Measurements from ENCODE around the gene SIX3. TPM values are rescaled to one million over a fixed set of nuclear protein-coding genes. Genes with fewer than 3 reads are reported as not detected.

The SIX3 gene
- total and polyA plus RNA-seq, 2 donors (not counting 1 experiment from before 2014, with no cell fraction given): not detected

- Histone ChIP-seq H2AFZ (ENCODE audit: insufficient read depth, low read depth, low read length, poor library complexity, severe bottlenecking) (no peak overlapping the region), H3K4me1 (ENCODE audit: control insufficient read depth in 2 of 2, insufficient read depth in 2 of 2, low read length in 2 of 2) (no peaks in the 10 kb centered on the region), H3K27ac (ENCODE audit: low read length in 2 of 2) (no peak overlapping the region), H3K27me3 (replicated peaks in 1 of 4; ENCODE audit: control extremely low read depth in 1 of 4, control insufficient read depth in 3 of 4, insufficient read depth in 4 of 4, low read length in 3 of 4) (peaks cover 0 to 38% (median 4%) of the 10 kb centered on the region in 4 experiments), H3K9me3 (ENCODE audit: control extremely low read depth in 1 of 3, control insufficient read depth in 2 of 3, insufficient read depth in 1 of 3, low read length in 2 of 3) (no peaks in the 10 kb centered on the region), H3K36me3 (replicated peaks in 1 of 2; ENCODE audit: control extremely low read depth in 1 of 2, control insufficient read depth in 1 of 2, extremely low read depth in 1 of 2, insufficient read depth in 2 of 2, low read length in 1 of 2) (no peaks in the 10 kb centered on the region), H3K9ac (ENCODE audit: low read length) (no peak overlapping the region), H4K20me1 (ENCODE audit: control insufficient read depth, insufficient read depth, low read length, poor library complexity, severe bottlenecking) (no peaks in the 10 kb centered on the region), H3K4me3 (ENCODE audit: control extremely low read depth in 1 of 5, extremely low read depth in 1 of 5, insufficient read depth in 1 of 5, low read depth in 2 of 5, low read length in 4 of 5) (no peak overlapping the region), H3K4me2 (replicated peaks; ENCODE audit: low read depth, low read length, poor library complexity, severe bottlenecking) (no peak overlapping the region), H3K79me2 (ENCODE audit: control insufficient read depth, insufficient read depth, low read length) (no peaks in the 10 kb centered on the region)
- H3K27me3 Mint-ChIP-seq: peaks cover 22% of the 10 kb centered on the region
- CTCF ChIA-PET: no interaction called here
- no peaks in the 10 kb centered on the region for H3K4me1 Mint-ChIP-seq
- no peak overlapping the region for H3K4me3 Mint-ChIP-seq
- DNase-seq (no peak), ATAC-seq (ENCODE audit: low read depth) (no peak)
- 79% methylated on average over 2 of the region's 7 CpGs for WGBS (ENCODE audit: insufficient coverage)
- intact Hi-C loops (cut with micrococcal nuclease): no loop called here
- POLR2A ChIA-PET: no interaction called here
- H3K27ac Mint-ChIP-seq: no peak overlapping the region
- no peak for TF ChIP-seq EZH2 (IDR thresholded peaks at IDR 0.05; ENCODE audit: borderline replicate concordance, insufficient read depth, low read depth, low read length, poor library complexity, severe bottlenecking)
- TF ChIP-seq, protein P1, sequence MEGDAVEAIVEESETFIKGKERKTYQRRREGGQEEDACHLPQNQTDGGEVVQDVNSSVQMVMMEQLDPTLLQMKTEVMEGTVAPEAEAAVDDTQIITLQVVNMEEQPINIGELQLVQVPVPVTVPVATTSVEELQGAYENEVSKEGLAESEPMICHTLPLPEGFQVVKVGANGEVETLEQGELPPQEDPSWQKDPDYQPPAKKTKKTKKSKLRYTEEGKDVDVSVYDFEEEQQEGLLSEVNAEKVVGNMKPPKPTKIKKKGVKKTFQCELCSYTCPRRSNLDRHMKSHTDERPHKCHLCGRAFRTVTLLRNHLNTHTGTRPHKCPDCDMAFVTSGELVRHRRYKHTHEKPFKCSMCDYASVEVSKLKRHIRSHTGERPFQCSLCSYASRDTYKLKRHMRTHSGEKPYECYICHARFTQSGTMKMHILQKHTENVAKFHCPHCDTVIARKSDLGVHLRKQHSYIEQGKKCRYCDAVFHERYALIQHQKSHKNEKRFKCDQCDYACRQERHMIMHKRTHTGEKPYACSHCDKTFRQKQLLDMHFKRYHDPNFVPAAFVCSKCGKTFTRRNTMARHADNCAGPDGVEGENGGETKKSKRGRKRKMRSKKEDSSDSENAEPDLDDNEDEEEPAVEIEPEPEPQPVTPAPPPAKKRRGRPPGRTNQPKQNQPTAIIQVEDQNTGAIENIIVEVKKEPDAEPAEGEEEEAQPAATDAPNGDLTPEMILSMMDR (IDR thresholded peaks at IDR 0.05): no peak
- no peaks in the 10 kb centered on the region for H3K9me3 Mint-ChIP-seq (ENCODE audit: insufficient read depth)
Measured at GRCh38 chr2:44902217-44903137, 39.0 kb upstream of the SIX3 start.

- Histone ChIP-seq H3K9me3 (ENCODE audit: control extremely low read depth in 1 of 3, control insufficient read depth in 2 of 3, insufficient read depth in 1 of 3, low read length in 2 of 3) (peaks cover 1 to 6% (median 1%) of the 10 kb centered on the region in 3 donors), H3K4me3 (ENCODE audit: control extremely low read depth in 1 of 5, extremely low read depth in 1 of 5, insufficient read depth in 1 of 5, low read depth in 2 of 5, low read length in 4 of 5) (no peak overlapping the region), H3K79me2 (ENCODE audit: control insufficient read depth, insufficient read depth, low read length) (no peaks in the 10 kb centered on the region), H3K36me3 (replicated peaks in 1 of 2; ENCODE audit: control extremely low read depth in 1 of 2, control insufficient read depth in 1 of 2, extremely low read depth in 1 of 2, insufficient read depth in 2 of 2, low read length in 1 of 2) (no peaks in the 10 kb centered on the region), H2AFZ (ENCODE audit: insufficient read depth, low read depth, low read length, poor library complexity, severe bottlenecking) (no peak overlapping the region), H3K27me3 (replicated peaks in 1 of 4; ENCODE audit: control extremely low read depth in 1 of 4, control insufficient read depth in 3 of 4, insufficient read depth in 4 of 4, low read length in 3 of 4) (peaks cover 0 to 44% (median 4%) of the 10 kb centered on the region in 4 experiments), H4K20me1 (ENCODE audit: control insufficient read depth, insufficient read depth, low read length, poor library complexity, severe bottlenecking) (no peaks in the 10 kb centered on the region), H3K4me1 (ENCODE audit: control insufficient read depth in 2 of 2, insufficient read depth in 2 of 2, low read length in 2 of 2) (no peaks in the 10 kb centered on the region), H3K27ac (ENCODE audit: low read length in 2 of 2) (no peak overlapping the region), H3K4me2 (replicated peaks; ENCODE audit: low read depth, low read length, poor library complexity, severe bottlenecking) (no peak overlapping the region), H3K9ac (ENCODE audit: low read length) (no peak overlapping the region)
- no peak for TF ChIP-seq EZH2 (IDR thresholded peaks at IDR 0.05; ENCODE audit: borderline replicate concordance, insufficient read depth, low read depth, low read length, poor library complexity, severe bottlenecking)
- TF ChIP-seq, protein P1 (IDR thresholded peaks at IDR 0.05): no peak
- WGBS (ENCODE audit: insufficient coverage): no CpG with 5 or more reads among the region's 1 CpG
- ATAC-seq (ENCODE audit: low read depth) (no peak), DNase-seq (no peak)
- POLR2A ChIA-PET: no interaction called here
- intact Hi-C loops (cut with micrococcal nuclease): no loop called here
- Mint-ChIP-seq H3K27me3 (peaks cover 16% of the 10 kb centered on the region), H3K27ac (no peak overlapping the region), H3K4me1 (no peaks in the 10 kb centered on the region), H3K4me3 (no peak overlapping the region), H3K9me3 (ENCODE audit: insufficient read depth) (no peaks in the 10 kb centered on the region)
- CTCF ChIA-PET: no interaction called here
Measured at GRCh38 chr2:44904578-44904977, 36.9 kb upstream of the SIX3 start.

All from B cell (primary cell).